ENCODE data around the gene CD2AP. TPM values are rescaled to one million over a fixed set of nuclear protein-coding genes. Genes with fewer than 3 reads are reported as not detected.

Gene CD2AP
- total and polyA plus RNA-seq, 2 donors (not counting 1 experiment from before 2014, with no cell fraction given): 4.7 to 43.3 TPM

GRCh38 chr6:47446669-47447330 is 30.8 kb upstream of the CD2AP start:
- Mint-ChIP-seq H3K27me3 (no peaks in the 10 kb centered on the region), H3K4me1 (peaks cover 2% of the 10 kb centered on the region), H3K9me3 (ENCODE audit: insufficient read depth) (no peaks in the 10 kb centered on the region), H3K4me3 (no peak overlapping the region), H3K27ac (no peak overlapping the region)
- H2AFZ ChIP-seq (ENCODE audit: insufficient read depth, low read depth, low read length, poor library complexity, severe bottlenecking): no peak overlapping the region
- ChIA-PET CTCF (no interaction called here), POLR2A (no interaction called here)
- H3K9ac ChIP-seq (ENCODE audit: low read length): no peak overlapping the region
- intact Hi-C loops (cut with micrococcal nuclease): no loop called here
- H3K4me2 ChIP-seq (replicated peaks; ENCODE audit: low read depth, low read length, poor library complexity, severe bottlenecking): no peak overlapping the region
- H4K20me1 ChIP-seq (ENCODE audit: control insufficient read depth, insufficient read depth, low read length, poor library complexity, severe bottlenecking): no peaks in the 10 kb centered on the region
- no peak overlapping the region for H3K4me3 ChIP-seq (ENCODE audit: control extremely low read depth in 1 of 5, extremely low read depth in 1 of 5, insufficient read depth in 1 of 5, low read depth in 2 of 5, low read length in 4 of 5)
- no peak for TF ChIP-seq CTCF (IDR thresholded peaks at IDR 0.05)
- no peak for TF ChIP-seq EZH2 (IDR thresholded peaks at IDR 0.05; ENCODE audit: borderline replicate concordance, insufficient read depth, low read depth, low read length, poor library complexity, severe bottlenecking)
- ATAC-seq (ENCODE audit: low read depth) (no peak), DNase-seq (no peak)
- H3K9me3 ChIP-seq (ENCODE audit: control extremely low read depth in 1 of 3, control insufficient read depth in 2 of 3, insufficient read depth in 1 of 3, low read length in 2 of 3): peaks cover 0 to 7% (median 2%) of the 10 kb centered on the region in 3 donors
- H3K27me3 ChIP-seq (replicated peaks in 1 of 4; ENCODE audit: control extremely low read depth in 1 of 4, control insufficient read depth in 3 of 4, insufficient read depth in 4 of 4, low read length in 3 of 4): no peaks in the 10 kb centered on the region
- no peaks in the 10 kb centered on the region for H3K36me3 ChIP-seq (replicated peaks in 1 of 2; ENCODE audit: control extremely low read depth in 1 of 2, control insufficient read depth in 1 of 2, extremely low read depth in 1 of 2, insufficient read depth in 2 of 2, low read length in 1 of 2)
- H3K4me1 ChIP-seq (ENCODE audit: control insufficient read depth in 2 of 2, insufficient read depth in 2 of 2, low read length in 2 of 2): no peaks in the 10 kb centered on the region
- no peaks in the 10 kb centered on the region for H3K79me2 ChIP-seq (ENCODE audit: control insufficient read depth, insufficient read depth, low read length)
- no CpG with 5 or more reads among the region's 3 CpGs for WGBS (ENCODE audit: insufficient coverage)
- H3K27ac ChIP-seq (ENCODE audit: low read length in 2 of 2): no peak overlapping the region

GRCh38 chr6:47447722-47448121 is 29.9 kb upstream of the CD2AP start:
- H3K4me2 ChIP-seq (replicated peaks; ENCODE audit: low read depth, low read length, poor library complexity, severe bottlenecking): no peak overlapping the region
- H3K4me1 Mint-ChIP-seq: no peaks in the 10 kb centered on the region
- CTCF ChIA-PET: no interaction called here
- no CpG with 5 or more reads among the region's 1 CpG for WGBS (ENCODE audit: insufficient coverage)
- no peaks in the 10 kb centered on the region for H3K36me3 ChIP-seq (replicated peaks in 1 of 2; ENCODE audit: control extremely low read depth in 1 of 2, control insufficient read depth in 1 of 2, extremely low read depth in 1 of 2, insufficient read depth in 2 of 2, low read length in 1 of 2)
- H3K27me3 ChIP-seq (replicated peaks in 1 of 4; ENCODE audit: control extremely low read depth in 1 of 4, control insufficient read depth in 3 of 4, insufficient read depth in 4 of 4, low read length in 3 of 4): no peaks in the 10 kb centered on the region
- DNase-seq (no peak), ATAC-seq (ENCODE audit: low read depth) (no peak)
- TF ChIP-seq EZH2 (IDR thresholded peaks at IDR 0.05; ENCODE audit: borderline replicate concordance, insufficient read depth, low read depth, low read length, poor library complexity, severe bottlenecking): no peak
- no peak for TF ChIP-seq CTCF (IDR thresholded peaks at IDR 0.05)
- no peak overlapping the region for H3K4me3 ChIP-seq (ENCODE audit: control extremely low read depth in 1 of 5, extremely low read depth in 1 of 5, insufficient read depth in 1 of 5, low read depth in 2 of 5, low read length in 4 of 5)
- H3K27ac Mint-ChIP-seq: no peak overlapping the region
- no peak overlapping the region for H3K9ac ChIP-seq (ENCODE audit: low read length)
- no peaks in the 10 kb centered on the region for H3K79me2 ChIP-seq (ENCODE audit: control insufficient read depth, insufficient read depth, low read length)
- H3K27me3 Mint-ChIP-seq: no peaks in the 10 kb centered on the region
- H3K9me3 ChIP-seq (ENCODE audit: control extremely low read depth in 1 of 3, control insufficient read depth in 2 of 3, insufficient read depth in 1 of 3, low read length in 2 of 3): peaks cover 0 to 7% (median 2%) of the 10 kb centered on the region in 3 donors
- H3K27ac ChIP-seq (ENCODE audit: low read length in 2 of 2): no peak overlapping the region
- no peaks in the 10 kb centered on the region for H3K4me1 ChIP-seq (ENCODE audit: control insufficient read depth in 2 of 2, insufficient read depth in 2 of 2, low read length in 2 of 2)
- no peak overlapping the region for H2AFZ ChIP-seq (ENCODE audit: insufficient read depth, low read depth, low read length, poor library complexity, severe bottlenecking)
- intact Hi-C loops (cut with micrococcal nuclease): no loop called here
- no peak overlapping the region for H3K4me3 Mint-ChIP-seq
- no peaks in the 10 kb centered on the region for H4K20me1 ChIP-seq (ENCODE audit: control insufficient read depth, insufficient read depth, low read length, poor library complexity, severe bottlenecking)
- POLR2A ChIA-PET: no interaction called here
- no peaks in the 10 kb centered on the region for H3K9me3 Mint-ChIP-seq (ENCODE audit: insufficient read depth)

Measured in B cell (primary cell).